Peyer's patch (tissue), 4 donors: ENCODE data around the gene C1orf105.

ENCODE experiments used
- POLR2A ChIP-seq, 2 donors: fragments of 450-650 bp; IDR thresholded peaks; one replicate each; pipeline ENCODE4 v1.5.1; 2017; ENCODE audit warnings: antibody characterized with exemption in 2 of 2, mild to moderate bottlenecking in 2 of 2, moderate library complexity in 2 of 2
- TF ChIP-seq, protein P1 (sequence below), 6 experiments: fragments of 450-650 bp in 4 of 6; fragments of 200-600 bp in 2 of 6; sonication (generic) in 1 of 6; IDR thresholded peaks; one replicate each; pipeline ENCODE4 v1.5.1; 2017 to 2019; ENCODE audit warnings: antibody characterized with exemption in 6 of 6, mild to moderate bottlenecking in 3 of 6, moderate library complexity in 1 of 6

DNA sequence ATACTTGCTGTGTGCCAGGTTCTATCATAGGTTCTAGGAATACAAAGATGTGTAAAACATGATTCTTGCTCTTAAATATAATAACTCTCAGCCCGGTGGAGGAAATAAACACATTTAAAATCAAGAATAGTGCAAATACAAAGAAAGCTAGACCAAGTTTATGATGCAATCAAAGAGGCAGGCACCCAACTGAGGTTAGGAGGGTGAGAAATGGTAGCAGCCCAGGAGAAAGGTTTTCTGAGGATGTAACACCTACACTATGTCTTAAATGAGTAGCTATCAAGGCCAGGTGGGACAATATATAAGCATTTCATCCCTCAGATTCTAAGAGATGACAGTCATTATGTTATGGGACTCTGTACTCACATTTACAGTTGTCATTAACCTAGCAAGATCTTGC is 33.1 kb downstream of the C1orf105 start:
- TF ChIP-seq, protein P1, sequence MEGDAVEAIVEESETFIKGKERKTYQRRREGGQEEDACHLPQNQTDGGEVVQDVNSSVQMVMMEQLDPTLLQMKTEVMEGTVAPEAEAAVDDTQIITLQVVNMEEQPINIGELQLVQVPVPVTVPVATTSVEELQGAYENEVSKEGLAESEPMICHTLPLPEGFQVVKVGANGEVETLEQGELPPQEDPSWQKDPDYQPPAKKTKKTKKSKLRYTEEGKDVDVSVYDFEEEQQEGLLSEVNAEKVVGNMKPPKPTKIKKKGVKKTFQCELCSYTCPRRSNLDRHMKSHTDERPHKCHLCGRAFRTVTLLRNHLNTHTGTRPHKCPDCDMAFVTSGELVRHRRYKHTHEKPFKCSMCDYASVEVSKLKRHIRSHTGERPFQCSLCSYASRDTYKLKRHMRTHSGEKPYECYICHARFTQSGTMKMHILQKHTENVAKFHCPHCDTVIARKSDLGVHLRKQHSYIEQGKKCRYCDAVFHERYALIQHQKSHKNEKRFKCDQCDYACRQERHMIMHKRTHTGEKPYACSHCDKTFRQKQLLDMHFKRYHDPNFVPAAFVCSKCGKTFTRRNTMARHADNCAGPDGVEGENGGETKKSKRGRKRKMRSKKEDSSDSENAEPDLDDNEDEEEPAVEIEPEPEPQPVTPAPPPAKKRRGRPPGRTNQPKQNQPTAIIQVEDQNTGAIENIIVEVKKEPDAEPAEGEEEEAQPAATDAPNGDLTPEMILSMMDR (IDR thresholded peaks at IDR 0.05) = no peak
- no peak for TF ChIP-seq POLR2A (IDR thresholded peaks at IDR 0.05)
